Spleen (tissue), 7 donors: ENCODE data around the gene FGF23.

Source experiments
- POLR2AphosphoS5 ChIP-seq, 3 donors: sonication (generic); formaldehyde crosslinking; IDR thresholded peaks; one replicate each; pipeline ENCODE4 v1.5.1; 2017; ENCODE audit warnings: antibody characterized with exemption in 3 of 3
- TF ChIP-seq, protein P1 (sequence below), 11 experiments: fragments of 200-600 bp in 7 of 11; fragments of 450-650 bp in 4 of 11; sonication (generic) in 4 of 11; IDR thresholded peaks in 8 of 11; conservative IDR thresholded peaks in 3 of 11; 1 replicate in 7 of 11; 2 replicates in 4 of 11; pipeline versions ENCODE4 v1.4.0 to v1.8.0; 2016 to 2021; ENCODE audit warnings: antibody characterized with exemption in 11 of 11, inconsistent platforms in 4 of 11, mild to moderate bottlenecking in 1 of 11
- donor health status: DM: no; HTN: no; CAD: no; lungs with moderate emphysema.
- donor health status: DM: no; HTN: no; CAD: no.
- donor health status: DM: no; HTN: no; CAD: no.

DNA sequence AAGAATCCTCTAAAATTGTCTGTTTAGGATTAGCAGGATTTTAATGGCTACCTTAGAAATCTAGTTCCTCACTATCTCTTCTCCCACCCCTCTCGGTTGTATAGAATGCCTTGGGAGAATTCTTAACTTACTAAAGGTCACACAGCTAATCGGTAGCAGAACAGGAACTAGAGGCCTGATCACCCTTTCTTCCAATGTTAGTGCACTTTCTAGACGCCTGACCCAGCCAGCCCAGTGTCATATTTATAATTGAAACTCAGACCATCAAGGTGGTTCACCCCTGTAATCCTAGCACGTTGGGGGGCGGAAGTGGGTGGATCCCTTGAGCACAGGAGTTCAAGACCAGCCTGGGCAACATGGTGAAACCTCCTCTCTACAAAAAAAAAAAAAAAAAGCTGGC is 56.8 kb downstream of the FGF23 start:
- TF ChIP-seq, protein P1, sequence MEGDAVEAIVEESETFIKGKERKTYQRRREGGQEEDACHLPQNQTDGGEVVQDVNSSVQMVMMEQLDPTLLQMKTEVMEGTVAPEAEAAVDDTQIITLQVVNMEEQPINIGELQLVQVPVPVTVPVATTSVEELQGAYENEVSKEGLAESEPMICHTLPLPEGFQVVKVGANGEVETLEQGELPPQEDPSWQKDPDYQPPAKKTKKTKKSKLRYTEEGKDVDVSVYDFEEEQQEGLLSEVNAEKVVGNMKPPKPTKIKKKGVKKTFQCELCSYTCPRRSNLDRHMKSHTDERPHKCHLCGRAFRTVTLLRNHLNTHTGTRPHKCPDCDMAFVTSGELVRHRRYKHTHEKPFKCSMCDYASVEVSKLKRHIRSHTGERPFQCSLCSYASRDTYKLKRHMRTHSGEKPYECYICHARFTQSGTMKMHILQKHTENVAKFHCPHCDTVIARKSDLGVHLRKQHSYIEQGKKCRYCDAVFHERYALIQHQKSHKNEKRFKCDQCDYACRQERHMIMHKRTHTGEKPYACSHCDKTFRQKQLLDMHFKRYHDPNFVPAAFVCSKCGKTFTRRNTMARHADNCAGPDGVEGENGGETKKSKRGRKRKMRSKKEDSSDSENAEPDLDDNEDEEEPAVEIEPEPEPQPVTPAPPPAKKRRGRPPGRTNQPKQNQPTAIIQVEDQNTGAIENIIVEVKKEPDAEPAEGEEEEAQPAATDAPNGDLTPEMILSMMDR (IDR thresholded peaks at IDR 0.05 in 8 of 11, conservative IDR thresholded peaks at IDR 0.05 in 3 of 11) = no peak
- TF ChIP-seq POLR2AphosphoS5 (IDR thresholded peaks at IDR 0.05) = no peak
